Esophagus muscularis mucosa (tissue), 4 donors: Measurements from ENCODE around the gene ADAM19. TPM values are rescaled to one million over a fixed set of nuclear protein-coding genes. Genes with fewer than 3 reads are reported as not detected.

Experiments
- DNase-seq: peaks from one replicate; pipeline ENCODE4 v3.0.0-alpha.2; 2017; ENCODE audit errors: extremely low spot score
- H3K27ac ChIP-seq, 4 donors: fragments of 200-600 bp; sonication (generic); replicated peaks in 1 of 4; 1 replicate in 3 of 4; 2 replicates in 1 of 4; pipeline ENCODE4 v1.5.1; 2016 to 2019; ENCODE audit warnings: mild to moderate bottlenecking in 1 of 4
- H3K27me3 ChIP-seq, 4 donors: fragments of 200-600 bp; sonication (generic); one replicate each; pipeline versions ENCODE4 v1.5.1 to v1.6.0; 2016 to 2019
- H3K36me3 ChIP-seq, 4 donors: fragments of 200-600 bp; sonication (generic); one replicate each; pipeline ENCODE4 v1.5.1; 2016 to 2019
- H3K4me1 ChIP-seq, 4 donors: fragments of 200-600 bp; sonication (generic); one replicate each; pipeline ENCODE4 v1.5.1; 2016 to 2019
- H3K4me3 ChIP-seq, 4 donors: fragments of 200-600 bp; sonication (generic); 1 replicate in 2 of 4; 2 replicates in 2 of 4; pipeline ENCODE4 v1.5.1; 2016 to 2019; ENCODE audit warnings: mild to moderate bottlenecking in 4 of 4, moderate library complexity in 1 of 4
- H3K9me3 ChIP-seq, 4 donors: fragments of 200-600 bp; sonication (generic); 1 replicate in 3 of 4; 2 replicates in 1 of 4; pipeline ENCODE4 v1.5.1; 2016 to 2019
- CTCF ChIP-seq, 3 experiments: fragments of 200-600 bp in 2 of 3; fragments of 450-650 bp in 1 of 3; sonication (generic) in 2 of 3; IDR thresholded peaks; one replicate each; pipeline ENCODE4 v1.5.1; 2017 to 2019; ENCODE audit warnings: antibody characterized with exemption in 3 of 3, mild to moderate bottlenecking in 2 of 3, moderate library complexity in 1 of 3
- EP300 ChIP-seq: sonication (generic); formaldehyde crosslinking; IDR thresholded peaks from one replicate; pipeline ENCODE4 v1.6.1; 2017; ENCODE audit warnings: antibody characterized with exemption
- POLR2A ChIP-seq: fragments of 450-650 bp; IDR thresholded peaks from one replicate; pipeline ENCODE4 v1.6.1; 2017; ENCODE audit warnings: antibody characterized with exemption, moderate library complexity, mild to moderate bottlenecking, low read depth
- POLR2AphosphoS5 ChIP-seq, 2 donors: sonication (generic); formaldehyde crosslinking; IDR thresholded peaks; one replicate each; pipeline ENCODE4 v1.6.1; 2017; ENCODE audit warnings: antibody characterized with exemption in 2 of 2
- WGBS: methylation state at CpG from one replicate; pipeline ENCODE4 v1.1.5; 2018; 5-methylcytosine and 5-hydroxymethylcytosine counted together
- intact Hi-C: fragments of 100-400 bp; cut with DNase I; formaldehyde crosslinking; loops from one replicate; pipeline ENCODE4 v1.15.1; 2023
- total RNA-seq, 4 donors: library from RNA; depleted of rRNA; stranded (reverse); fragments of >200 nt; gene quantifications; one replicate each; pipeline versions ENCODE4 v1.1.0 to v1.2.1, GENCODE V29; 2016

The ADAM19 gene
- total RNA-seq, 4 donors from 2014 or later, result 25.0 to 43.6 (median 28.1) TPM

GRCh38 chr5:157492886-157493285 is 82.7 kb downstream of the ADAM19 start:
- Histone ChIP-seq H3K4me3 (no peak overlapping the region), H3K9me3 (no peaks in the 10 kb centered on the region), H3K27me3 (no peaks in the 10 kb centered on the region), H3K4me1 (peaks cover 0 to 2% (median 0%) of the 10 kb centered on the region in 4 donors), H3K36me3 (peaks cover 26 to 95% (median 66%) of the 10 kb centered on the region in 4 donors), H3K27ac (no peak overlapping the region)
- intact Hi-C loops, result no loop called here
- WGBS, result 97% methylated on average over 6 of the region's 9 CpGs
- DNase-seq, result no peak
- TF ChIP-seq EP300, result no peak
- TF ChIP-seq POLR2A, result no peak
- TF ChIP-seq POLR2AphosphoS5 (IDR thresholded peaks at IDR 0.05), result no peak
- no peak for TF ChIP-seq CTCF (IDR thresholded peaks at IDR 0.05)

GRCh38 chr5:157491471-157491995 is 84.0 kb downstream of the ADAM19 start:
- Histone ChIP-seq H3K9me3 (no peaks in the 10 kb centered on the region), H3K27me3 (no peaks in the 10 kb centered on the region), H3K36me3 (peaks cover 32 to 96% (median 71%) of the 10 kb centered on the region in 4 donors), H3K4me1 (peaks cover 0 to 13% (median 8%) of the 10 kb centered on the region in 4 donors), H3K27ac (no peak overlapping the region), H3K4me3 (no peak overlapping the region)
- TF ChIP-seq POLR2AphosphoS5 (IDR thresholded peaks at IDR 0.05) (no peak), POLR2A (no peak), EP300 (no peak), CTCF (IDR thresholded peaks at IDR 0.05) (no peak)
- DNase-seq, result no peak
- intact Hi-C loops, result no loop called here
- WGBS, result 80% methylated on average over 11 of the region's 11 CpGs

- no peak for DNase-seq
- Histone ChIP-seq H3K4me1 (peaks cover 0 to 35% (median 24%) of the 10 kb centered on the region in 4 donors), H3K27ac (peak overlapping the region in 3 of 4 donors; percentile 10 to 46 (median 27)), H3K36me3 (peaks cover 28 to 95% (median 60%) of the 10 kb centered on the region in 4 donors), H3K9me3 (no peaks in the 10 kb centered on the region), H3K27me3 (no peaks in the 10 kb centered on the region), H3K4me3 (no peak overlapping the region)
- WGBS, result no CpG with 5 or more reads among the region's 3 CpGs
- TF ChIP-seq POLR2A (no peak), CTCF (IDR thresholded peaks at IDR 0.05) (no peak), EP300 (no peak), POLR2AphosphoS5 (IDR thresholded peaks at IDR 0.05) (no peak)
- intact Hi-C loops, result no loop called here
These were observed 88.2 kb downstream of the ADAM19 start for GRCh38 chr5:157487358-157487757.

- 66% methylated on average over 3 of the region's 3 CpGs for WGBS
- no peaks in the 10 kb centered on the region for H3K9me3 ChIP-seq
- TF ChIP-seq EP300 (no peak), POLR2AphosphoS5 (IDR thresholded peaks at IDR 0.05) (no peak), POLR2A (no peak), CTCF (IDR thresholded peaks at IDR 0.05) (no peak)
- no peak for DNase-seq
- H3K4me1 ChIP-seq, result peaks cover 0 to 35% (median 24%) of the 10 kb centered on the region in 4 donors
- no peaks in the 10 kb centered on the region for H3K27me3 ChIP-seq
- no peak overlapping the region for H3K4me3 ChIP-seq
- H3K27ac ChIP-seq, result peak overlapping the region in 2 of 4 donors; percentile 10 to 46
- peaks cover 27 to 94% (median 57%) of the 10 kb centered on the region in 4 donors for H3K36me3 ChIP-seq
- intact Hi-C loops, result no loop called here
These were observed 88.7 kb downstream of the ADAM19 start for GRCh38 chr5:157486861-157487260.
